ENCODE results near the gene NEK6.

Gene NEK6

GRCh38 chr9:124297551-124297901, 39.8 kb downstream of the NEK6 start:
- no peak for TF ChIP-seq CTCF (IDR thresholded peaks at IDR 0.05)
- no peak overlapping the region for H3K27ac ChIP-seq
- H3K27me3 ChIP-seq, result no peaks in the 10 kb centered on the region
- peaks cover 56% of the 10 kb centered on the region for H3K36me3 ChIP-seq
- H3K4me1 ChIP-seq (ENCODE audit: control insufficient read depth in 1 of 2, insufficient read depth in 1 of 2, low read depth in 1 of 2, low read length in 1 of 2), result peaks cover under 1 to 39% of the 10 kb centered on the region in 2 experiments
- no peak overlapping the region for H3K4me3 ChIP-seq (ENCODE audit: low read depth in 1 of 2, low read length in 1 of 2)
- no peaks in the 10 kb centered on the region for H3K9me3 ChIP-seq

GRCh38 chr9:124297915-124298645, 40.3 kb downstream of the NEK6 start:
- Histone ChIP-seq H3K4me3 (ENCODE audit: low read depth in 1 of 2, low read length in 1 of 2) (no peak overlapping the region), H3K27me3 (no peaks in the 10 kb centered on the region), H3K36me3 (peaks cover 56% of the 10 kb centered on the region), H3K27ac (no peak overlapping the region), H3K4me1 (ENCODE audit: control insufficient read depth in 1 of 2, insufficient read depth in 1 of 2, low read depth in 1 of 2, low read length in 1 of 2) (peaks cover 0 to 34% of the 10 kb centered on the region in 2 experiments), H3K9me3 (no peaks in the 10 kb centered on the region)
- no peak for TF ChIP-seq CTCF (IDR thresholded peaks at IDR 0.05)

GRCh38 chr9:124298646-124299235, 41.0 kb downstream of the NEK6 start:
- H3K4me1 ChIP-seq (ENCODE audit: control insufficient read depth in 1 of 2, insufficient read depth in 1 of 2, low read depth in 1 of 2, low read length in 1 of 2), result peaks cover 0 to 28% of the 10 kb centered on the region in 2 experiments
- no peak overlapping the region for H3K4me3 ChIP-seq (ENCODE audit: low read depth in 1 of 2, low read length in 1 of 2)
- no peaks in the 10 kb centered on the region for H3K9me3 ChIP-seq
- no peak for TF ChIP-seq CTCF (IDR thresholded peaks at IDR 0.05)
- no peak overlapping the region for H3K27ac ChIP-seq
- peaks cover 56% of the 10 kb centered on the region for H3K36me3 ChIP-seq
- no peaks in the 10 kb centered on the region for H3K27me3 ChIP-seq

GRCh38 chr9:124299515-124300090, 41.9 kb downstream of the NEK6 start:
- no peaks in the 10 kb centered on the region for H3K9me3 ChIP-seq
- H3K27ac ChIP-seq, result peak overlapping the region; percentile 29
- TF ChIP-seq CTCF (IDR thresholded peaks at IDR 0.05), result no peak
- H3K27me3 ChIP-seq, result no peaks in the 10 kb centered on the region
- H3K4me1 ChIP-seq (ENCODE audit: control insufficient read depth in 1 of 2, insufficient read depth in 1 of 2, low read depth in 1 of 2, low read length in 1 of 2), result peaks cover 0 to 19% of the 10 kb centered on the region in 2 experiments
- H3K36me3 ChIP-seq, result peaks cover 58% of the 10 kb centered on the region
- H3K4me3 ChIP-seq (ENCODE audit: low read depth in 1 of 2, low read length in 1 of 2), result no peak overlapping the region

- no peaks in the 10 kb centered on the region for H3K27me3 ChIP-seq
- H3K9me3 ChIP-seq, result no peaks in the 10 kb centered on the region
- H3K27ac ChIP-seq, result peak overlapping the region; percentile 29
- H3K4me3 ChIP-seq (ENCODE audit: low read depth in 1 of 2, low read length in 1 of 2), result no peak overlapping the region
- H3K36me3 ChIP-seq, result peaks cover 58% of the 10 kb centered on the region
- TF ChIP-seq CTCF (IDR thresholded peaks at IDR 0.05), result no peak
- H3K4me1 ChIP-seq (ENCODE audit: control insufficient read depth in 1 of 2, insufficient read depth in 1 of 2, low read depth in 1 of 2, low read length in 1 of 2), result peaks cover 0 to 12% of the 10 kb centered on the region in 2 experiments
Observed at GRCh38 chr9:124300312-124300711, 42.6 kb downstream of the NEK6 start.

Data from neutrophil (primary cell).